LNCaP clone FGC (cell line): ENCODE results near the gene FAM120A.

Experiments used
- DNase-seq: peaks from one replicate; pipeline ENCODE4 v3.0.0-alpha.2; 2011; ENCODE audit warnings: low read depth
- H3K4me3 ChIP-seq: 2 replicates; pipeline ENCODE4 v1.5.1; 2011; ENCODE audit warnings: mild to moderate bottlenecking, low read depth, low read length, control low read depth
- CTCF ChIP-seq: IDR thresholded peaks from 2 replicates; pipeline ENCODE4 v1.5.1; 2012; ENCODE audit warnings: mild to moderate bottlenecking; ENCODE audit not compliant: control insufficient read depth, insufficient read depth; ENCODE audit errors: extremely low read depth

The FAM120A gene

GRCh38 chr9:93463638-93464248 lies 12.3 kb downstream of the FAM120A start:
- TF ChIP-seq CTCF = no peak
- no peak overlapping the region for H3K4me3 ChIP-seq
- no peak for DNase-seq

GRCh38 chr9:93464395-93464794 lies 12.9 kb downstream of the FAM120A start:
- no peak overlapping the region for H3K4me3 ChIP-seq
- no peak for TF ChIP-seq CTCF
- no peak for DNase-seq

- TF ChIP-seq CTCF = no peak
- no peak overlapping the region for H3K4me3 ChIP-seq
- DNase-seq = no peak
These were observed 13.4 kb downstream of the FAM120A start for GRCh38 chr9:93464876-93465275.

- no peak for TF ChIP-seq CTCF
- H3K4me3 ChIP-seq = no peak overlapping the region
- no peak for DNase-seq
These were observed 14.4 kb downstream of the FAM120A start for GRCh38 chr9:93465855-93466254.

GRCh38 chr9:93466416-93467061 lies 15.1 kb downstream of the FAM120A start:
- no peak for TF ChIP-seq CTCF
- DNase-seq = no peak
- H3K4me3 ChIP-seq = no peak overlapping the region

- no peak for TF ChIP-seq CTCF
- DNase-seq = no peak
- H3K4me3 ChIP-seq = no peak overlapping the region
These were observed 15.6 kb downstream of the FAM120A start for GRCh38 chr9:93467062-93467416.

- TF ChIP-seq CTCF = no peak
- no peak for DNase-seq
- no peak overlapping the region for H3K4me3 ChIP-seq
These were observed 16.0 kb downstream of the FAM120A start for GRCh38 chr9:93467462-93467861.
